HUES48 (cell line): ENCODE data around the gene DUSP21.
"Not testable (repeated sequence)": the region's sequence is repeated elsewhere in the genome, so short reads cannot be mapped to it uniquely, and the experiment has no call there.

Source experiments
- H3K27ac ChIP-seq: one replicate; pipeline ENCODE4 v1.7.0; 2013; ENCODE audit warnings: low read depth, low read length, inconsistent platforms
- H3K27me3 ChIP-seq: 2 replicates; pipeline ENCODE4 v1.6.1; 2013; ENCODE audit warnings: mild to moderate bottlenecking, low read length; ENCODE audit not compliant: control insufficient read depth, insufficient read depth
- H3K36me3 ChIP-seq: 2 replicates; pipeline ENCODE4 v1.6.1; 2013; ENCODE audit warnings: low read length; ENCODE audit not compliant: control insufficient read depth, insufficient read depth
- H3K4me1 ChIP-seq: 2 replicates; pipeline ENCODE4 v1.6.1; 2013; ENCODE audit warnings: mild to moderate bottlenecking, low read length; ENCODE audit not compliant: control insufficient read depth, insufficient read depth
- H3K4me3 ChIP-seq: 2 replicates; pipeline ENCODE4 v1.5.1; 2013; ENCODE audit warnings: mild to moderate bottlenecking, low read depth, low read length
- H3K9ac ChIP-seq: 2 replicates; pipeline ENCODE4 v1.6.1; 2013; ENCODE audit warnings: mild to moderate bottlenecking, low read depth, low read length, moderate library complexity
- H3K9me3 ChIP-seq: 2 replicates; pipeline ENCODE4 v1.6.1; 2013; ENCODE audit warnings: low read length; ENCODE audit not compliant: control insufficient read depth, insufficient read depth

Gene DUSP21

GRCh38 chrX:44876767-44877166 is 32.9 kb downstream of the DUSP21 start:
- no peaks in the 10 kb centered on the region for H3K27me3 ChIP-seq
- H3K27ac ChIP-seq, result no peak overlapping the region
- H3K4me3 ChIP-seq, result no peak overlapping the region
- H3K36me3 ChIP-seq, result peaks cover 3% of the 10 kb centered on the region; the same call in 1 of the 2 replicates
- peaks cover 13% of the 10 kb centered on the region; the same call in 1 of the 2 replicates for H3K9me3 ChIP-seq
- H3K9ac ChIP-seq, result no peak overlapping the region
- no peaks in the 10 kb centered on the region for H3K4me1 ChIP-seq

- Histone ChIP-seq H3K4me3 (no peak overlapping the region), H3K4me1 (no peaks in the 10 kb centered on the region), H3K9ac (no peak overlapping the region), H3K27me3 (no peaks in the 10 kb centered on the region), H3K9me3 (peaks cover 10% of the 10 kb centered on the region; the same call in 1 of the 2 replicates), H3K36me3 (peaks cover 3% of the 10 kb centered on the region; the same call in 1 of the 2 replicates), H3K27ac (no peak overlapping the region)
Observed at GRCh38 chrX:44878780-44879179, 35.0 kb downstream of the DUSP21 start.

GRCh38 chrX:44881549-44881948 is 37.7 kb downstream of the DUSP21 start:
- H3K4me3 ChIP-seq, result no peak overlapping the region
- no peak overlapping the region for H3K27ac ChIP-seq
- no peak overlapping the region for H3K9ac ChIP-seq
- peaks cover 3% of the 10 kb centered on the region; the same call in 1 of the 2 replicates for H3K36me3 ChIP-seq
- no peaks in the 10 kb centered on the region for H3K4me1 ChIP-seq
- no peaks in the 10 kb centered on the region for H3K27me3 ChIP-seq
- no peaks in the 10 kb centered on the region; the same call in 1 of the 2 replicates for H3K9me3 ChIP-seq

GRCh38 chrX:44882635-44883034 is 38.8 kb downstream of the DUSP21 start:
- Histone ChIP-seq H3K36me3 (no peaks in the 10 kb centered on the region), H3K27ac (no peak overlapping the region), H3K4me3 (no peak overlapping the region), H3K27me3 (no peaks in the 10 kb centered on the region), H3K4me1 (no peaks in the 10 kb centered on the region), H3K9me3 (no peaks in the 10 kb centered on the region; the same call in 1 of the 2 replicates), H3K9ac (no peak overlapping the region)

GRCh38 chrX:44884944-44885343 is 41.1 kb downstream of the DUSP21 start:
- Histone ChIP-seq H3K36me3 (no peaks in the 10 kb centered on the region), H3K4me1 (no peaks in the 10 kb centered on the region), H3K4me3 (no peak overlapping the region), H3K27me3 (no peaks in the 10 kb centered on the region), H3K27ac (no peak overlapping the region), H3K9me3 (no peaks in the 10 kb centered on the region; the same call in 1 of the 2 replicates), H3K9ac (no peak overlapping the region)

- no peaks in the 10 kb centered on the region for H3K27me3 ChIP-seq
- no peak overlapping the region for H3K4me3 ChIP-seq
- H3K4me1 ChIP-seq, result no peaks in the 10 kb centered on the region
- H3K27ac ChIP-seq, result no peak overlapping the region
- H3K9me3 ChIP-seq, result no peaks in the 10 kb centered on the region; the same call in 1 of the 2 replicates
- H3K36me3 ChIP-seq, result no peaks in the 10 kb centered on the region
- no peak overlapping the region for H3K9ac ChIP-seq
Observed at GRCh38 chrX:44889824-44890223, 46.0 kb downstream of the DUSP21 start.

- Histone ChIP-seq H3K4me1 (no peaks in the 10 kb centered on the region), H3K27ac (no peak overlapping the region), H3K36me3 (no peaks in the 10 kb centered on the region), H3K9me3 (no peaks in the 10 kb centered on the region; the same call in 1 of the 2 replicates), H3K27me3 (no peaks in the 10 kb centered on the region), H3K9ac (no peak overlapping the region), H3K4me3 (no peak overlapping the region)
Observed at GRCh38 chrX:44890247-44890646, 46.4 kb downstream of the DUSP21 start.

- not testable (repeated sequence) for H3K9me3 ChIP-seq, H3K36me3 ChIP-seq, H3K27me3 ChIP-seq, H3K4me1 ChIP-seq, H3K27ac ChIP-seq, H3K9ac ChIP-seq, H3K4me3 ChIP-seq
Observed at GRCh38 chrX:44890687-44891086, 46.9 kb downstream of the DUSP21 start.

- Histone ChIP-seq H3K36me3 (no peaks in the 10 kb centered on the region), H3K27ac (no peak overlapping the region), H3K9ac (no peak overlapping the region), H3K9me3 (no peaks in the 10 kb centered on the region; the same call in 1 of the 2 replicates), H3K4me1 (no peaks in the 10 kb centered on the region), H3K4me3 (no peak overlapping the region), H3K27me3 (no peaks in the 10 kb centered on the region)
Observed at GRCh38 chrX:44891642-44892041, 47.8 kb downstream of the DUSP21 start.
